GM18517 (cell line): Measurements from ENCODE around the gene CDK11A.

Experiments used
- ATAC-seq: cut with Tn5 transposase; IDR thresholded peaks from one replicate; pipeline ENCODE4 v1.9.1; 2021; ENCODE audit warnings: mild to moderate bottlenecking, moderate library complexity; ENCODE audit not compliant: unreplicated experiment

The CDK11A gene

DNA sequence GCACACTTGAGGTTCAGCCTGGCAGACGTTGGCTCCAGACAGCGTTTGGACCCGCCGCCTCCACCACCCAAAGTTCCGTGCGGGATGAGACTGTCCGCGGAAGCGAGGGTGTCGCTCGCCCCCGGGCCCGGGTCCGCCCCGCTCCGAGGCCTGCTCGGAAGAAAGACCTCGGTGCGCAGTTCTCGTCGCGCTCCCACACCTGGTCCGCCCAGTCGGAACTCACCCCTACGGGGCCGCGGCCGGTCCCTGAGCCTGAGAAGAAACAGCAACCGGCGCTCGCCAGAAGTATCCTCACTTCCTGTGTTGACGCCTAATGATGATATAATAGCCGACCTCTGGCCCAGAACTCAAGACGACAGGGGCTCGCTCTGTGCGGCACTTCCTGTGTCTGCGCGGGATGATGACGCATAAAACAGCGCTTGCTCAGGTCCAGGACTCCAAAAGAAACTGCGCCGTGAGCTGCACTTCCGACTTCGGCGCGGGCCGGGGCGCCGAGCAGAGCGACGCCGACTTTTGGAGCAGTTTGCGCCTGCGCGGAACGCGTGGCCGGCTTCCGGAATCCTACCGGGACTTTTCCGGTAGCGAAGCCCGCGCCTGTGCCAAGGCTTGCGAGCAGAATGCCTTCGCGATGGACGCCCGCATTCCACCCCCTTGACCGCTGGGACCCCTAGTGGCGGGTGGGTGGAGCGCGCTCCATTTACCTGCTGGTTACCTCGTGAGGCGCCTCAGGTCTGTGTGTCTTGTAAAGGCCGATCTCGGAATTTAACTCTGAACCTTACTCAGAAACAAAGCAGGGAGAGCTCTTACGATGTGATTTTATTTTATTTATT is at the start of gene CDK11A:
Gene CDK11A (minus strand): TSS at position 323 of the 830 bp plus-strand sequence. CDS start 1,539 bp downstream, outside the sequence.
- peak; percentile 81 for ATAC-seq

DNA sequence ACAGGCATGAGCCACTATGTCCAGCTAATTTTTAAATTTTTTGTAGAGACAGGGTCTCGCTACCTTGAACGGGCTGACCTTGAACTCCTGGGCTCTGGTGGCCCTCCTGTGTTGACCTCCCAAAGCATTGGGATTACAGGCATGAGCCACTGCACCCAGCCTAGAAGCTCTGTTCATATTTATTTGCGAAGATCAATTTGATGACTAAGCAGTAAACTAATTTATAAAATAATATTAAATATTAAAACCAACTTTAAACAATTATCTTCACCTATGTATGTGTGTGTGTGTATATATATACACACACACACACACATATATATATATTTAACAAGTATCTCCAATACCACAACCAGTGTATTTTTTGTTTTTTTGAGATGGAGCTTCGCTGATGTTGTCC is 49.7 kb upstream of the CDK11A start:
- no peak for ATAC-seq

GRCh38 chr1:1771096-1771495 is 46.9 kb upstream of the CDK11A start:
- ATAC-seq: no peak

- ATAC-seq: no peak
Measured at GRCh38 chr1:1770102-1770501, 45.9 kb upstream of the CDK11A start.

DNA sequence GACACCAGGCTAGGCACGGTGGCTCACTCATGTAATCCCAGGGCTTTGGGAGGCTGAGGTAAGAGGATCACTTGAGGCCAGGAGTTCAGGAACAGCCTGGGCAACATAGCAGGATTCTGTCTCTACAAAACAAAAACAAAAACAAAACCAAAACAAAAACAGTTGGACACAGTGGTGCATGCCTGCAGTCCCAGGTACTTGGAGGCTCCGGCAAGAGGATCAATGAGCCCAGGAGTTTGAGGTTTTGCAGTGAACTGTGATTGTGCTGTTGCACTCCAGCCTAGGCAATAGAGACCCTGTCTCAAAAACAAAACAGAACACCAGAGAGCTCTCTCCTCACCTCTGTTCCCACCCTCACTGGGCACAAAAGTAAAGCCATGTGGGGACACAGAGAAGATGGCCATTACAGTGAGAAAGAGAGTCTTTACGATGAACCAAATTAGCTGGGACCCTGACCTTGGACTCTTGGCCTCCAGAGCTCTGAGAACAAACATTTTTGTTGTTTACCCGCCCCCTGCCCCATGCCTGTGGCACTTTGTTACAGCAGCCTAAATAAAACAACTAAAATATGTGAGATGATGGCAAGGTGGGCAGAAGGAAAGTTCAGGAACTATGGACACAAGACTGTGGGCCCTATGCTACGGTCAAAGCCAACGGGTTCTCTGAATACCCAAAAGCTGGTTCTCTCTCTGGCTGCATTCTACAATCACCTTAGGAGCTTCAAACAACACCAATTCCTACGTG is 44.3 kb upstream of the CDK11A start:
- no peak for ATAC-seq

DNA sequence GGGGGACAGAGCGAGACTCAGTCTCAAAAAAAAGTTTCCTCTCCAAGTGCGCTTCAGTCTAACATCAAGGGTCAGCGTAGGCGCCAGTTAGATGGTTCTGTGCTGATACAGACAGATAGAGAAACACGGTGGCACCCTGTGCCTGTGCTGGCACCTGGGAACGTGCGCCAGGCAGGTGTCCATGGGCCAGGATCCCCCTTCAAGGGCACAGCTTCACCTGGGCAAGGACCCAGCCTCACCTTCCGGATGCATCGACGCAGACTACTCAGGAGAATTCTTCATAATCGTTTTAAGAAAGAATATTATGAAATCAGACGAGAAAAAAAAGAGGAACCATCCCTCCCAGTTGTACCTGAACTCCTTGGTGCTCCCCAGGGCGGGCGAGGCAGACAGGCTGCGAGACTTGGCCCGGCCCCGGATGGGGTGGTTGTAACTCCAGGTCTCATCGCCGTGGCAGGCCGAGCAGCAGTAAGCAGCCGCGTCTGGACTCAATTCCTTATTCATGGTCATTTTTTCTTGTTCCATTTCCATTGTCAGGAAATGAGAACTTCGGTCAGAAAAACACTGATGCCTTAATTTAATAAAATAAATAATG is 40.8 kb upstream of the CDK11A start:
- no peak for ATAC-seq

GRCh38 chr1:1763657-1764621 is 39.8 kb upstream of the CDK11A start:
- no peak for ATAC-seq

- ATAC-seq: no peak
Measured at GRCh38 chr1:1761504-1762376, 37.6 kb upstream of the CDK11A start.

DNA sequence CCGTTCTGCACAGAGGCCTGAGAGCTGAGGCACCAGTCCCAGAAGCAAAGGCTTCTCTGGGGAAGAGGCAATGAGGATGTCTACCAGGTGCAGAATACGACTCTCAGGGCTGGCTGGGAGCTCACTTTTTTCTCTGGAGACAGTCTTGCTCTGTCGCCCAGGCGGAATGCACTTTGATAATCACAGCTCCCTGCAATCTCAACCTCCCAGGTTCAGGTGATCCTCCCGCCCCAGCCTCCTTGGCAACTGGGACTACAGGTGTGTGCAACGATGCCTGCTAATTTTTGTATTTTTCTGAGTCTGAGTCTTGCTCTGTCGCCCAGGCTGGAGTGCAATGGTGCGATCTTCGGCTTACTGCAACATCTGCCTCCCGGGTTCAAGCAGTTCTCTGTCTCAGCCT is 36.6 kb upstream of the CDK11A start:
- ATAC-seq: no peak

GRCh38 chr1:1760345-1760650 is 36.1 kb upstream of the CDK11A start:
- no peak for ATAC-seq

DNA sequence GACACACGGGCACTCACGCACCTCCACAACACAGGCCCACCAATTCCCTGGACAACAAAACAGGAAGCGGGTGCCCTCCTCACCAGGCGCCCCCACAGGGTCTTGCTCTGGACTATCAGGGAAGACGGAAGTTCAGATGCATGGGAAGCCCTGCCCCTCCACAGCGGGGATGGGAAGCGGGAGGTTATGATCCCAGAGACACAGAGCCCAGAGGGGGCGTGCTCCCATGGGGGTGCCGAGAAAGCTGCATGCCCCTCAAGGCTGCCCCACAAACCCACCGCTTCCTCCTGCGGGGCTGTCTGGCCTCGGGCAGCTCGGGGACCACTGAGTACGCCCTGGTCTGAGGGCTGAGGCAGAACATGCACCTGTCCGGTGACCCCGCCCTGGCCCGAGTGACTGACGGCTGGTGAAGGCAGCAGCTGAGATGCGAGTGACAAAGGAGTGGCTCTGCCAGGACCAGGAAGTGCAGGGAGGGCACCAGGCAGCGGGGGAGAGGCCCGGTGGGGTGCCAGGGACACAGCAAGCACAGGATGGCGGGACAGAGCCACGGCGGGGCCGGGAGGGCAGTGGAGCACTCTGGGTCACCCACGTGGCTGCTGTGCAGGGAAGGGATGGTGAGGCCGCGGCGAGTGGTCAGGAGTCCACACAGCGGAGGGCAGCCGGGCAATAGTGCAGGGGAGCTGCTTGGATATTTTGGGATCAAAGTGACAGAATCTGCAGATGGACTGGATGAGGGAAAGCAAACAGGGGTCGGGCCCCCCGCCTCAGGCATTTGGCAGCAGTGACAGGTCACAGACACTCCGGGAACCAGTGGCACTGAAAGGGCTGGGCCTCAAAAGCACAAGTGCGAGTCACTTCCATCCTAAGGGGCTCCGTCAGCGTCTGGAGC is 35.5 kb upstream of the CDK11A start:
- no peak for ATAC-seq

DNA sequence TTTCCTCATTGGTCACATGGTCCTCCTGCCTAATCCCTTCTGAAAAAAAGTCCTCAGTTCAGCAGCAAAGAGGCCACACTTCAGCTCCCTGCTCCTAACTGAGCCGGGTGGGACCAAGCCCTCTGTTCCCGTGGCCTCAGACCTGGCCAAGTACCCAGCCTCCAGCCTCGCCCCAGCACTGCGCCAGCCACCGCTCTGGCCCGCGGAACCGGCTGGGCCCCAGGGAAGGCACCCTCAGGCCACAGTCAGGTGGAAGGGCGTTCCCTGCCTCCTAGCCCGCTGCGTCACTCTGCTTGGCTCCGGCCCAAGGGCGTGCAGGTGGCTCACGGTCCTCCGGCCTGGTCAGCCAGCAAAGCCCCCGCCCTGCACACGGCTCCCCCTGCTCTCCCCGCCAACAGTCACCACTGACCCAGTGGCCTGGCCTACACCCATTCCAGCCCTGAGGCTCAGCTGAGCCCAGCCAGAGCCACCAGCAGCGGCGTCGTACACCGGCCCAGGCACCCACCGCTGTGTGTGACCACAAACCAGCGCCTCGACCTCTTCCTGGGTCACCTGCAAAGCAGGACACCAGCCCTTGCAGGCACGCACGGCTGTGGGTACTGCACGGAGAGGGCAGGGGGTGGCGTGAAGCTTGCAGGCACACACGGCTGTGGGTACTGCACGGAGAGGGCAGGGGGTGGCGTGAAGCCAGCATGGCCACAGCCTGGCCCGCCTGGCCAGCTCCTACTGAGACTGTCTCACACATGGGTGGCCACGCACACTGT is 34.7 kb upstream of the CDK11A start:
- ATAC-seq: no peak

GRCh38 chr1:1758059-1758621 is 34.0 kb upstream of the CDK11A start:
- ATAC-seq: no peak

GRCh38 chr1:1757422-1758058 is 33.4 kb upstream of the CDK11A start:
- ATAC-seq: no peak

- ATAC-seq: no peak
Measured at GRCh38 chr1:1756661-1757421, 32.7 kb upstream of the CDK11A start.

- no peak for ATAC-seq
Measured at GRCh38 chr1:1755852-1756251, 31.7 kb upstream of the CDK11A start.

- ATAC-seq: no peak
Measured at GRCh38 chr1:1755426-1755825, 31.3 kb upstream of the CDK11A start.
